ENCODE data around the gene CRISPLD2.

Gene CRISPLD2

GRCh38 chr16:84803146-84803545 is 16.6 kb upstream of the CRISPLD2 start:
- DNase-seq = no peak

GRCh38 chr16:84804326-84804725 is 15.5 kb upstream of the CRISPLD2 start:
- no peak for DNase-seq

- no peak for DNase-seq
Measured at GRCh38 chr16:84806256-84806889, 13.4 kb upstream of the CRISPLD2 start.

- DNase-seq = no peak
Measured at GRCh38 chr16:84806890-84807258, 12.9 kb upstream of the CRISPLD2 start.

GRCh38 chr16:84807776-84808175 is 12.0 kb upstream of the CRISPLD2 start:
- no peak for DNase-seq

GRCh38 chr16:84808826-84809225 is 11.0 kb upstream of the CRISPLD2 start:
- no peak for DNase-seq

- no peak for DNase-seq
Measured at GRCh38 chr16:84810518-84811273, 9.1 kb upstream of the CRISPLD2 start.

- DNase-seq = no peak
Measured at GRCh38 chr16:84811529-84811928, 8.3 kb upstream of the CRISPLD2 start.

GRCh38 chr16:84813141-84813934 is 6.4 kb upstream of the CRISPLD2 start:
- DNase-seq = no peak

GRCh38 chr16:84815462-84815861 is 4.3 kb upstream of the CRISPLD2 start:
- no peak for DNase-seq

GRCh38 chr16:84816023-84816422 is 3.8 kb upstream of the CRISPLD2 start:
- no peak for DNase-seq

GRCh38 chr16:84816485-84816884 is 3.3 kb upstream of the CRISPLD2 start:
- no peak for DNase-seq

GRCh38 chr16:84817206-84817605 is 2.6 kb upstream of the CRISPLD2 start:
- no peak for DNase-seq

GRCh38 chr16:84817613-84818012 is 2.2 kb upstream of the CRISPLD2 start:
- DNase-seq = no peak

GRCh38 chr16:84818133-84818532 is 1.7 kb upstream of the CRISPLD2 start:
- DNase-seq = no peak

GRCh38 chr16:84818989-84819643 is 669 bp upstream of the CRISPLD2 start:
- DNase-seq = no peak

GRCh38 chr16:84820305-84820684 is 510 bp downstream of the CRISPLD2 start:
- DNase-seq = no peak

- DNase-seq = no peak
Measured at GRCh38 chr16:84820771-84821170, 986 bp downstream of the CRISPLD2 start.

- DNase-seq = no peak
Measured at GRCh38 chr16:84821179-84821578, 1.4 kb downstream of the CRISPLD2 start.

- no peak for DNase-seq
Measured at GRCh38 chr16:84821728-84822689, 2.2 kb downstream of the CRISPLD2 start.

GRCh38 chr16:84822990-84823389 is 3.2 kb downstream of the CRISPLD2 start:
- DNase-seq = no peak

GRCh38 chr16:84823484-84823883 is 3.7 kb downstream of the CRISPLD2 start:
- no peak for DNase-seq
